NCI-H1694 treated with DMSO at 0.1 percent for 48 hours (cell line): ENCODE data around the gene CES3.
"Not testable (repeated sequence)": the region's sequence is repeated elsewhere in the genome, so short reads cannot be mapped to it uniquely, and the experiment has no call there.

Experiments used
- DNase-seq: peaks from one replicate; lab custom pipeline; 2025; lab: John Stamatoyannopoulos, UW

CES3 gene

GRCh38 chr16:66946974-66947301 lies 14.1 kb upstream of the CES3 start:
- no peak for DNase-seq

GRCh38 chr16:66947302-66948065 lies 13.6 kb upstream of the CES3 start:
- peak; percentile 78 for DNase-seq

GRCh38 chr16:66948134-66948836 lies 12.8 kb upstream of the CES3 start:
- DNase-seq = no peak

GRCh38 chr16:66948837-66949225 lies 12.2 kb upstream of the CES3 start:
- DNase-seq = no peak

- DNase-seq = no peak
Measured at GRCh38 chr16:66949472-66949871, 11.6 kb upstream of the CES3 start.

- no peak for DNase-seq
Measured at GRCh38 chr16:66950437-66950836, 10.6 kb upstream of the CES3 start.

- no peak for DNase-seq
Measured at GRCh38 chr16:66950971-66951790, 9.9 kb upstream of the CES3 start.

- no peak for DNase-seq
Measured at GRCh38 chr16:66952430-66953110, 8.5 kb upstream of the CES3 start.

GRCh38 chr16:66953462-66954096 lies 7.5 kb upstream of the CES3 start:
- DNase-seq = no peak

GRCh38 chr16:66954097-66954659 lies 6.9 kb upstream of the CES3 start:
- peak; percentile 68 for DNase-seq

GRCh38 chr16:66955363-66956153 lies 5.5 kb upstream of the CES3 start:
- not testable (repeated sequence) for DNase-seq

- DNase-seq = not testable (repeated sequence)
Measured at GRCh38 chr16:66956154-66956457, 5.0 kb upstream of the CES3 start.

- no peak for DNase-seq
Measured at GRCh38 chr16:66958857-66959703, 2.0 kb upstream of the CES3 start.

GRCh38 chr16:66959704-66960161 lies 1.3 kb upstream of the CES3 start:
- peak; percentile 75 for DNase-seq

- DNase-seq = no peak
Measured at GRCh38 chr16:66960270-66960669, 796 bp upstream of the CES3 start.

- no peak for DNase-seq
Measured at GRCh38 chr16:66961914-66962313, 848 bp downstream of the CES3 start.

GRCh38 chr16:66964049-66964448 lies 3.0 kb downstream of the CES3 start:
- no peak for DNase-seq

GRCh38 chr16:66968847-66969246 lies 7.8 kb downstream of the CES3 start:
- no peak for DNase-seq

GRCh38 chr16:66970775-66971720 lies 10.0 kb downstream of the CES3 start:
- DNase-seq = no peak
